C1 segment of cervical spinal cord (tissue), 14 donors: ENCODE data around the gene ITPKB.
"Not testable (repeated sequence)": the region's sequence is repeated elsewhere in the genome, so short reads cannot be mapped to it uniquely, and the experiment has no call there.

Experiments
- DNase-seq, 14 donors: peaks; one replicate each; lab custom pipeline; 2025; lab: John Stamatoyannopoulos, UW

The ITPKB gene

DNA sequence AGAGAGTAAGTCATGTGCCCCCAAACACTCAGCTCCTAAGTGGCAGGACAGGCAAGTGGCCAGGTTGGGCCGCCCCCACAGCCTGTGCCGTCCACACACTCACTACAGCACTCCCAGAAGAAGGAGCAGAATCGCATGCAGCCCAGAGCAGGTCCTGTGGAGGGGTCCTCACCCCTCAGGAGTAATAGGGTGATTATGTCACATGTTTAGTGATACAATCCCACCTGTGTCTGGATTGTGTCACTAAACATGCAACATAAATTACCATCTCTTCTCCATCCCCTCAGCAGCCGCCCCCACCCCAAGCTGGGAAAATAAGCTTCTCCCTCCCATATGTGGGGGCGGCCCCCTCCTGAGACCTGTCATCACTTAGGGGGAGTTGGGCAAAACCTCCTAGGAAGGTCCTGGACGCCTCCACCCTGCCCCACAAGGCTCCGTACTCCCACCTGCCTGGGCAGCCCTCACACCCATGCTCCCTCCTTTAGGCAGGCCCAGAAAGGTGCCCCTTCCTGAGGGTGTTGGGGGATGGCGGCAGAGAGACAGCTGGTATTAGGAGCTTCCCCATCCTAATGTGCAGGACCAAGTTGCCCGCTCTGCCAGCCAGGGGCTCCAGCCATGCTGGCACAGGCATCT lies 133.6 kb downstream of the ITPKB start:
- no peak for DNase-seq

GRCh38 chr1:226604560-226605317 lies 134.3 kb downstream of the ITPKB start:
- no peak for DNase-seq

- no peak for DNase-seq
Observed at GRCh38 chr1:226603858-226604559, 135.1 kb downstream of the ITPKB start.

DNA sequence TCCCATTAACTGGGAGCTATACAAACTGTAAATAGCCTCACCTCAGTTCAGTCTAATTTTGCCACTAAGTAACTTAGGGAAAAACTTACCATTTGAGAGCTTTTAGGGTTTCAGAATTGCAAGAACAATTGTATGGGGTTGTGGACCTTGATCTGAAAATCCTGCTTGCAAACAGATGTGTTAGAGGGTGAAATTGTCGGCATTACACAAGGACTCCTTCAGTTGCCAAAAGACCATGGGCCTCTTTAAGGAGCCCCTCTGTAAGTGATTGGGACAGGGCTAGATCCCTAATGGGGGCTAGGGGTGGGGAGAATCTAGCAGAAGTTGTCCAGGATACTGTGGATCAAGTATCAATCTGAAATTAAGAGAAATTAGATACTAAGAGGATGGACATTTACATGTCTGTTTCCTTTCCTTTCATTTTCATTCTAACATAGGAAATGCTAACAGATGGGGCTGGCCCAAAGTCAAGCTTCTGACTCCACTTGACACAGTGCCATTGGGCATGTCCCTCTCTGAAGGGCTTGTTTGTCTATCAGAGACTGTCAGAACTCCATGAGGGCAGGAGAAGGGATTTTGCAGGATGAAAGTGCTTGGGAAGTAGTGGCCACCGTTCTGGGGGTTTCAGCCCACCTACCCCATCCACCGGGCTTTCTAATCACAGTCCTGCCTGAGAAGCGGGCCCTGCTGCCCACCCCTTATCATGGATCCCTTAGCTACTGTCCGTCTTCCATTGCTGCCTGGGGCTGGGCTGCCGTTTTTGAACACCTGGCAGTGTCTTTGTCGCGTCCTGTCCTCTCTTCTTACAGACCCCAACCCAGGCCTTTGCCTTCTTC lies 135.8 kb downstream of the ITPKB start:
- peak in 8 of 14 donors; percentile 14 to 88 (median 36) for DNase-seq

DNA sequence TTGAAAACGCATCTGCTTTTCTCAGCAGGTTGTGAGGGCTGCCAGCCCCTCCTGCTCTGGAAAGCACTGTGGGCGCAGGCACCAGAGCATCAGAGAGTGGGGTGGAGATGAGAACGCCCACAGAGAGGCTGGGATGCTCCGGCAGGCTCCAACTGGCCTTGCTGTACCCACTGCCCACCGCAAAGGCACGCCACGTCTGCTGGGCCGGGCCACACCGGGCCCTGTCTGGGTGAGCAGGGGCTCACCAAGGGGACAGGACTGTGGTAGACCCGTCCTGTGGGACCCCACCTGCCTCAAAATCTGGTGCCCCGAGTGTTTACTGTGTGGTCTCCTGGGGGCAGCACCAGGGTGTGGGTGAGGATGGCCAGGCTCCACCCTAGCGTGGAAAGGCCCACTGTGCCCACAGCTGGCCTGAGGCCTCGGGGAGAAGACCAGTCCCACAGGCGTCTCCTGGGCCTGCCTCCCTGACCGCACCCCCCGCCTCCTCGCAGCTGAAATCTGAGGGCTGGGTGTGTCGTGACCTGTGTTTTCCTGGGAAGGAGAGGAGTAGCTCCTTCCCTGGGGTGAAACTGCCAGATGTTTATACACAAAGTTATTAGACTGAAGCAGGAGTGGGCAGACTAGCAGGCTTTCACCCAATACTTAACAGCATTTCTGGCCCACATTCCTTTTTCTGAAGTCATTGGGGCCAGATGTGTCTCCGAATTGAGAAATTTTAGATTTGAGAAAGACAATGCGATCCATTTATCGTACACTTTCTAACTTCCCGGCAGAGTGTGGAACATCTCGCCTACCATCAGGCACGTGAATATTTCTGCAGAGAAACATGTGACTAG lies 136.7 kb downstream of the ITPKB start:
- no peak for DNase-seq

- no peak for DNase-seq
Observed at GRCh38 chr1:226601456-226601855, 137.6 kb downstream of the ITPKB start.

DNA sequence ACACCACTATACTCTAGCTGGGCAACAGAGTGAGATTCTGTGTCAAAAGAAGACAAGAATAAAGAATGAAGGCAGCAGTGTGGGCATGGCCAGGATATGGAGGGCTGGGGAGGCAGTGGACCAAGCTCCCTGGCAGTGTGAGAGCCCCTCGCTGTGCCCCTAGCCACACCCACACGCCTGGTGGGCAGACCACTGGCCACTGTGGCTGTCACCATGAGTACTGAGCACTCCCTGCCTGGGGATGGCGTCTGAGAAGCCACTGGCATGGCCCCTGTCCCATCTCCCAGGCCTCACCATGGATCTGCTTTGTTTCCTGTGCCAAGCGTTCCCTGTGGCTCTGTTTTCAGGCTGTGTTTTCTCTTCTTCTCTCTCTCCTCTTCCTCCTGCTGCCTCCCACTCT lies 138.8 kb downstream of the ITPKB start:
- no peak for DNase-seq

GRCh38 chr1:226599636-226600238 lies 139.3 kb downstream of the ITPKB start:
- no peak for DNase-seq

GRCh38 chr1:226598955-226599354 lies 140.1 kb downstream of the ITPKB start:
- not testable (repeated sequence) for DNase-seq

DNA sequence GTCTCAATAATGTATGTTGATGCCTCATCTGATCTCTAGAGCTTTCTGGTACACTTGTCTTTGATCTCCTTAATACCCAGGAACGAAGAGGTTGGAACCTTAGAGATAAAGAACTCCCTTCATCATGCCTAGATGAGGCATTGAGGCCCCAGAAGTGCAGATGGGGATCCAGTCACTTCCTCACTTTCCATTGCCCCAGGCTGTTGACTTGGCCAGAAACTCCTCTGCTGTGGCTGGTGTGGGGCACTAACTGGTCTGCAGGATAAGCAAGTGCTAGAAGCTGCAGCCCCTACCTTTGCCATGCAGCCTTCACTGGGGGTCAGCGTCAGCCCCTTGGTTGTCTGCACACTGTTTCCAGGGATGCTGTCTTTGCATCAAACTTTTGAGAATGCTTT lies 140.6 kb downstream of the ITPKB start:
- no peak for DNase-seq

DNA sequence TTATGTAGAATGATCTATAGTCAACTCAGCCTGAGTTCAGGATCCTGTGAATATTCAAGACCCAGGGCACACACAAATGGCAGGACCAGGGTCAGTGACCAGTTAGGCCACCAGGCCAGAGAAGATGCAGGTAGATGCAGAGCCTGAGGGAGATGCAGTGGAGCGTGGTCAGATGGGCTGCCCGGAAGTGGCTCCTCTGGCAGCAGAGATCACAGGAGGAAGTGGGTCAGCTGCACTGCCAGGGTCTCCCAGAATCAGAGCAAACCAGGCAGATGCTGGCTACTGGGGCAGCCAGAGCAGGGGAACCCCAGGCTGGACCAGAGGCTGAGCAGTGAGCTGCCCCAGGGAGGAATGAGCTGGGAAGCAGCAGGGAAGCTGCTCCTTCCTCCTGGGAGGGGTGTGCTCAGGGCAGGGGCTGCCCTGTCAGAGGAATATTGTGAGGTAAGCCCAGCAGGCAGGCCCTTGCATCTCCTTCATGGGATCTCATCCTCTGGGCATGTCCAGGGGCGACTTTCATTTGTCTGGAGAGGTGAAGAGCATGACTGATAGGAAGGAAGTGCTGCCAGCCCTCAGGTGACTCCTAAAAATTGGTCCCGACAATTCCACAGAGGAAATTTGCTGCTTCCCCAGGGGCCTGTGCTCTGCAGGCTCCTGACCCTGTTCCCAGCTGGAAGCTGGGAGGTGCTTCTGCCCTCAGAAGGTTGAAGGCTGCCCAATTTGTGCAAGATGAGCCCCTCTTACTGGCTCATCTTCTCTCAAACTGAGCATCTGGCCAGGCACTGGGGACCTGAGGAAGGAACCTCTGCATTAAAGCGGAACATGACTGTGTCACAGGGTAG lies 141.2 kb downstream of the ITPKB start:
- DNase-seq: no peak

DNA sequence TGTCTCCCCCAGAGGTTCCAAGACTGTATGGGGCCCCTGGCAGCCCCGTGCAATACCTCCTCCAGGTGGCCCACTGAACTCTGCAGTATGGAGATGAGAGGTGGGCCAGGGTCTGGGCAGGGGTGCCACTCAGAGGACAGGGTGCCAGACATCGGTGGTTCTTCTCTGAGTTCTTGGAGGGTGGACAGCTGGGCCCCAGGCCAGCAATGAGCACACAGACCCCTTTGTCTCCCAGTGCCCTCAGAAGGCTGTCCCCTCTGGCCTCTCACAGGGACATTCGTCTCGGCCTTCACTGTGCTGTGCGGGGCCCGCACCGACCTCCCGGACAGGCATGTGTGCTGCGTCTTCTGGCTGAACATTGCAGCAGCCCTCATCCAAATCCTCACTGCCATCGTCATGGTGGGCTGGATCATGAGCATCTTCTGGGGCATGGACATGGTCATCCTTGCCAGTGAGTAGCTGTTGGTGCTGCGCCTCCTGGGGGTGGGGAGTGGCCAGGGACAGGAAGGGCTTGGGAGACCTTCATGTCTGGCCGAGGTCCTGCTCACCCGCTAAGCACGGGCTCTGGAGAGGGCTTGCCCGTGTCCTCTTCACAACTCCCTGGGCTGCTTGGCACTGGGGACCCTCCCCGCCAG lies 142.4 kb downstream of the ITPKB start:
- no peak for DNase-seq

GRCh38 chr1:226593541-226593940 lies 145.5 kb downstream of the ITPKB start:
- peak in 1 of 14 donors; percentile 72 for DNase-seq

- DNase-seq: peak in 1 of 14 donors; percentile 88
Observed at GRCh38 chr1:226590614-226591013, 148.5 kb downstream of the ITPKB start.

GRCh38 chr1:226589008-226589733 lies 149.9 kb downstream of the ITPKB start:
- no peak for DNase-seq

GRCh38 chr1:226588484-226588883 lies 150.6 kb downstream of the ITPKB start:
- no peak for DNase-seq

DNA sequence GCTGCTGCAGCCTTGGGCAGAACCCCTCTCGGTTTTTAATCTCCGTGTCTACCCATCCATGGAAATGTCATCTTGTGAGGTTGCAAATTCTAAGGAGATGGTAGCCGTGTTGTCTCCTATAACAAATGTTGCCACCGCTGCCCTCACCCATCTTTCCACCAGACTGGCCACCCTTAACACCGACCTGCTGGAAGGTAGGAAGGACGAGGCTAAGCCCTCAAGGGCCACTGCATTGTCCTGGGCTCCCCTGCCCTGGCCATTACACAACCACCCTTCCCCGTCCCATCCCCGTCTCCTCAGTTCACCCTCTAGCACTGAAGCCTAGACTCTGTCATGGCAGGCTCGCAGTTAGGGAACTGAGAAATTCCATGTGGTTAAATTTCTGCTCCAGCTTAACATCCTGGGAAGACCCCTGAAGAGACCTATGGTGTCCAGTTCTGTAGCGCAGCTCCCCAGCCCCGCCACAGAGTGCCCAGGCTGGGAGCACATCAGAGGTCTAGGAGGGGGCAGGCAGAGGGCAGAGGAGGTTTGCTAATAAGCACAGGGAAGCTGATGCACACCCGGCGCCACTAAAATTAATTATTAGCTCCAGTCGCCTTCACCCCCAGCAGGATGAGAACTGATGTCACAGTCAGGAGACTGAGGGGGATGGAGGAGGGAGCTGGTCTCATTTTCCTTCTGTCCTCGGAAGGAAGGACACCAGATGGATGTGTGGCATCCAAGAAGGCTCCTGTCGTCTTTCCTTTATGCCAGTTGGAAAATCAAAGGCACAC lies 152.2 kb downstream of the ITPKB start:
- DNase-seq: no peak

GRCh38 chr1:226586116-226586515 lies 153.0 kb downstream of the ITPKB start:
- no peak for DNase-seq
